PC-9 (cell line): ENCODE results near the gene SERPING1.

ENCODE experiments used
- CTCF ChIP-seq: fragments of 200-600 bp; sonication (generic); conservative IDR thresholded peaks from 2 replicates; pipeline ENCODE4 v1.6.1; 2017; ENCODE audit warnings: mixed run types, antibody characterized with exemption, mild to moderate bottlenecking, moderate library complexity
- EZH2 ChIP-seq: fragments of 200-600 bp; sonication (generic); IDR thresholded peaks from 2 replicates; pipeline ENCODE4 v1.8.0; 2017; ENCODE audit warnings: antibody characterized with exemption, low read depth

GRCh38 chr11:57620467-57620866, 23.0 kb downstream of the SERPING1 start:
- TF ChIP-seq CTCF (no peak), EZH2 (no peak)
